Spleen (tissue), 11 donors: ENCODE measurements around the gene MFSD1. TPM values are rescaled to one million over a fixed set of nuclear protein-coding genes. Genes with fewer than 3 reads are reported as not detected.

Experiments used
- DNase-seq: peaks from one replicate; pipeline ENCODE4 v3.0.0-alpha.2; 2020
- H3K27ac ChIP-seq, 8 donors: fragments of 200-600 bp; sonication (generic) in 7 of 8; 1 replicate in 4 of 8; 2 replicates in 4 of 8; pipeline versions ENCODE4 v1.5.0 to v1.8.0; 2016 to 2021; ENCODE audit warnings: inconsistent platforms in 4 of 8, mild to moderate bottlenecking in 4 of 8, moderate library complexity in 1 of 8
- H3K27me3 ChIP-seq, 7 donors: fragments of 200-600 bp; sonication (generic) in 6 of 7; replicated peaks in 1 of 7; 1 replicate in 4 of 7; 2 replicates in 3 of 7; pipeline versions ENCODE4 v1.5.0 to v1.8.0; 2016 to 2021; ENCODE audit warnings: inconsistent platforms in 3 of 7, mild to moderate bottlenecking in 1 of 7
- H3K36me3 ChIP-seq, 6 donors: fragments of 200-600 bp; sonication (generic) in 5 of 6; 1 replicate in 4 of 6; 2 replicates in 2 of 6; pipeline versions ENCODE4 v1.5.0 to v1.8.0; 2016 to 2021; ENCODE audit warnings: inconsistent platforms in 2 of 6
- H3K4me1 ChIP-seq, 6 donors: fragments of 200-600 bp; sonication (generic) in 5 of 6; 1 replicate in 3 of 6; 2 replicates in 3 of 6; pipeline versions ENCODE4 v1.5.0 to v1.8.0; 2016 to 2021; ENCODE audit warnings: inconsistent platforms in 3 of 6
- H3K4me3 ChIP-seq, 8 donors: fragments of 200-600 bp; sonication (generic) in 7 of 8; 1 replicate in 4 of 8; 2 replicates in 4 of 8; pipeline versions ENCODE4 v1.5.0 to v1.8.0; 2016 to 2021; ENCODE audit warnings: inconsistent platforms in 4 of 8, mild to moderate bottlenecking in 4 of 8, moderate library complexity in 2 of 8
- H3K9me3 ChIP-seq, 8 donors: fragments of 200-600 bp; sonication (generic) in 7 of 8; 1 replicate in 4 of 8; 2 replicates in 4 of 8; pipeline versions ENCODE4 v1.5.0 to v1.8.0; 2016 to 2021; ENCODE audit warnings: inconsistent platforms in 4 of 8
- POLR2A ChIP-seq, 3 donors: fragments of 450-650 bp; IDR thresholded peaks; one replicate each; pipeline ENCODE4 v1.5.1; 2017; ENCODE audit warnings: antibody characterized with exemption in 3 of 3, mild to moderate bottlenecking in 1 of 3
- POLR2AphosphoS5 ChIP-seq, 3 donors: sonication (generic); formaldehyde crosslinking; IDR thresholded peaks; one replicate each; pipeline ENCODE4 v1.5.1; 2017; ENCODE audit warnings: antibody characterized with exemption in 3 of 3
- WGBS, 5 donors: extraction: QIAGEN DNeasy Blood & Tissue Kit in 3 of 5; methylation state at CpG; one replicate each; pipeline versions ENCODE4 v1.1.5 to v1.1.7; 2013 to 2018; 5-methylcytosine and 5-hydroxymethylcytosine counted together
- intact Hi-C: fragments of 100-400 bp; cut with DNase I; formaldehyde crosslinking; loops from one replicate; pipeline ENCODE4 v1.15.0; 2023; ENCODE audit warnings: low total_unique reads
- polyA plus RNA-seq, 3 donors: library from polyadenylated mRNA; stranded (reverse); fragments of 200-250 nt; gene quantifications; one replicate each; pipeline ENCODE4 v1.2.1, GENCODE V29; 2013
- total RNA-seq, 7 donors: library from RNA; depleted of rRNA in 3 of 7; stranded (reverse); fragments of >200 nt in 3 of 7; fragmentation: NEBNext Ultra II Directional in 4 of 7; extraction: Animal tissue kit (Norgen Biotek cat#: 25700) in 4 of 7; gene quantifications; one replicate each; pipeline versions ENCODE4 v1.1.0 to v1.2.1, GENCODE V29; 2016 to 2021
- TF ChIP-seq, protein P1 (sequence below), 11 experiments: fragments of 200-600 bp in 7 of 11; fragments of 450-650 bp in 4 of 11; sonication (generic) in 4 of 11; IDR thresholded peaks in 8 of 11; conservative IDR thresholded peaks in 3 of 11; 1 replicate in 7 of 11; 2 replicates in 4 of 11; pipeline versions ENCODE4 v1.4.0 to v1.8.0; 2016 to 2021; ENCODE audit warnings: antibody characterized with exemption in 11 of 11, inconsistent platforms in 4 of 11, mild to moderate bottlenecking in 1 of 11
- donor health status: healthy with polysubstance abuse.
- donor health status: DM: no; HTN: no; CAD: no; lungs with moderate emphysema.
- donor health status: DM: no; HTN: no; CAD: no.
- donor health status: Bipolar disorder and iron deficiency.
- donor health status: healthy.
- donor health status: DM: no; HTN: no; CAD: no.
- donor health status: DM: yes; HTN: yes; CAD: no.

Gene MFSD1
- total and polyA plus RNA-seq, 10 donors, result 34.5 to 155 (median 110) TPM

DNA sequence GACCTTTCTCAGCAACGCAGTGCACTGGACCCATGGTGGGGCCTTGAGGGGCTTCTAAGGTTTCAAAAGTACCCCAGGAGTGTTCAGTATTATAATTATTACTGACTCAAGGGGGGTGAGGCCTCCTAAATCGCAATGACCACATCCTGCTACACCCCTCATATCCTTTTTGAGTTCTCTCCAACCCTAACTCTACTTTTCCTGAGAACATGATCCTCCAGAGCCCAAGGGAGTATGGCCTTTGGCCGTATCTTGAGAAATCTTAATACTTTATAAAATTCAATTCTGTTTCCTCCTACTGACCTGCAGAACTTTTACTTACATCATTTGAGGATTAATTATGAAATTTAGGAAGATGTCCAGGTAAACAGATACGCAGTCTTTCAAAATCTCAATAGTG lies 39.2 kb upstream of the MFSD1 start:
- Histone ChIP-seq H3K27ac (no peak overlapping the region), H3K4me1 (peaks cover 0 to 2% (median 0%) of the 10 kb centered on the region in 6 donors), H3K27me3 (no peaks in the 10 kb centered on the region), H3K9me3 (no peaks in the 10 kb centered on the region), H3K36me3 (peaks cover 0 to 7% (median 0%) of the 10 kb centered on the region in 6 donors), H3K4me3 (no peak overlapping the region)
- TF ChIP-seq POLR2A (IDR thresholded peaks at IDR 0.05) (no peak), POLR2AphosphoS5 (IDR thresholded peaks at IDR 0.05) (no peak)
- TF ChIP-seq, protein P1, sequence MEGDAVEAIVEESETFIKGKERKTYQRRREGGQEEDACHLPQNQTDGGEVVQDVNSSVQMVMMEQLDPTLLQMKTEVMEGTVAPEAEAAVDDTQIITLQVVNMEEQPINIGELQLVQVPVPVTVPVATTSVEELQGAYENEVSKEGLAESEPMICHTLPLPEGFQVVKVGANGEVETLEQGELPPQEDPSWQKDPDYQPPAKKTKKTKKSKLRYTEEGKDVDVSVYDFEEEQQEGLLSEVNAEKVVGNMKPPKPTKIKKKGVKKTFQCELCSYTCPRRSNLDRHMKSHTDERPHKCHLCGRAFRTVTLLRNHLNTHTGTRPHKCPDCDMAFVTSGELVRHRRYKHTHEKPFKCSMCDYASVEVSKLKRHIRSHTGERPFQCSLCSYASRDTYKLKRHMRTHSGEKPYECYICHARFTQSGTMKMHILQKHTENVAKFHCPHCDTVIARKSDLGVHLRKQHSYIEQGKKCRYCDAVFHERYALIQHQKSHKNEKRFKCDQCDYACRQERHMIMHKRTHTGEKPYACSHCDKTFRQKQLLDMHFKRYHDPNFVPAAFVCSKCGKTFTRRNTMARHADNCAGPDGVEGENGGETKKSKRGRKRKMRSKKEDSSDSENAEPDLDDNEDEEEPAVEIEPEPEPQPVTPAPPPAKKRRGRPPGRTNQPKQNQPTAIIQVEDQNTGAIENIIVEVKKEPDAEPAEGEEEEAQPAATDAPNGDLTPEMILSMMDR (IDR thresholded peaks at IDR 0.05 in 8 of 11, conservative IDR thresholded peaks at IDR 0.05 in 3 of 11), result no peak
- no peak for DNase-seq
- intact Hi-C loops, result no loop called here
- 66 to 84% (median 72%) methylated on average over 4 of the region's 4 CpGs for WGBS, 5 donors

DNA sequence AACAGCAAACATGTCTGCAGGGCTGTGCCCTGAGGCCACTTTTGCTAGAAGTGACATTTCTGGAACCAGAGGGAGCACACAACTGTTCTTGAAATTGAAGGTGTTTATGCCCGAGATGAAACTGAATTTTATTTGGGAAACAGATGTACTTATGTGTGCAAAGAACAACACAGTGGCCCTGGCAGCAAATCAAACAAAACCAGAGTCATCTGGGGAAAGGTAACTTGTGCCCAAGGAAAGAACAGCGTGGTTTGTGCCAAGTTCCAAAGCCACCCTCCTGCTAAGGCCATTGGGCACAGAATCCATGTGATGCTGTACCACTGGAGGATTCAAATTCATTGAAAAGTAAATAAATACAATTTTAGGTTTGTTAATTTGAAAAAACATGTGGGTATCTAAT lies 38.4 kb upstream of the MFSD1 start:
- Histone ChIP-seq H3K9me3 (no peaks in the 10 kb centered on the region), H3K36me3 (peaks cover 0 to 7% (median 0%) of the 10 kb centered on the region in 6 donors), H3K27me3 (no peaks in the 10 kb centered on the region), H3K27ac (no peak overlapping the region), H3K4me1 (peaks cover 0 to 9% (median under 1%) of the 10 kb centered on the region in 6 donors), H3K4me3 (no peak overlapping the region)
- WGBS, 5 donors, result 78 to 88% (median 87%) methylated on average over 2 of the region's 2 CpGs
- TF ChIP-seq POLR2AphosphoS5 (IDR thresholded peaks at IDR 0.05) (no peak), POLR2A (IDR thresholded peaks at IDR 0.05) (no peak)
- TF ChIP-seq, protein P1 (IDR thresholded peaks at IDR 0.05 in 8 of 11, conservative IDR thresholded peaks at IDR 0.05 in 3 of 11), result no peak
- DNase-seq, result no peak
- intact Hi-C loops, result no loop called here

DNA sequence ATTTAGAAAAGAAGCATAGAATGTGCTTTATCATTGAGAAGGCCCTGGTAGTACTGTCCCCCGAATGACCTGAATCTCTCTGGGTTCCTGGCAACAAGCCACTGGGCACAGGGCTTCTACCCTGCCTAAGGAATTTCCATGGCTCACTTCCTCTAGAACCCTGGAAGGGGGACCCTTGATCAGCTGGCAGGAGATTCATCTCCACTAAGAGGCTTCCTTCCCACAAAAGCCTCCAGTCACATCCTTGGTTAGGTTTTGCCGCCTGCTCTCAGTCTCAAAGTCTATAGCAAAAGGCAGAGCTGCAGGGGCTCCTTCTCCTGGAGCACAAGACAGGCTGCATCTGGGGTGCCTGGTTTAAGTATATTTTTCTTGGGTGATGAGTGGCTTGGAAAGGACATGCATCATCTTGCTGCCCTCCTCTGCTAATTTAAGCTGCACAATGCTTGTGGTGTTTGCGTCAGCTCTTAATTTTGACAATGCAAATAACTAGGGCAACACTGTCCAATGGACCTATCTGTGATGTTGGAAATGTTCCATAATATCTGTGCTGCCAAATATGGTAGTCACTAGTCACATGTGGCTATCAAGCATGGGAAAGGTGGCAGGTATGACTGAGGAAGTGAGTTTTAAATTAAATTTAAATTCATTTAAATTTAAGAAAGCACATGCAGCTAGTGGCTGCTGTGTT lies 36.2 kb upstream of the MFSD1 start:
- Histone ChIP-seq H3K9me3 (no peaks in the 10 kb centered on the region), H3K4me3 (no peak overlapping the region), H3K4me1 (peaks cover 0 to 11% (median 2%) of the 10 kb centered on the region in 6 donors), H3K36me3 (no peaks in the 10 kb centered on the region), H3K27me3 (no peaks in the 10 kb centered on the region), H3K27ac (no peak overlapping the region)
- WGBS, 5 donors, result 75 to 92% (median 80%) methylated on average over 3 of the region's 3 CpGs
- TF ChIP-seq POLR2A (IDR thresholded peaks at IDR 0.05) (no peak), POLR2AphosphoS5 (IDR thresholded peaks at IDR 0.05) (no peak)
- TF ChIP-seq, protein P1 (IDR thresholded peaks at IDR 0.05 in 8 of 11, conservative IDR thresholded peaks at IDR 0.05 in 3 of 11), result no peak
- intact Hi-C loops, result no loop called here
- DNase-seq, result no peak

DNA sequence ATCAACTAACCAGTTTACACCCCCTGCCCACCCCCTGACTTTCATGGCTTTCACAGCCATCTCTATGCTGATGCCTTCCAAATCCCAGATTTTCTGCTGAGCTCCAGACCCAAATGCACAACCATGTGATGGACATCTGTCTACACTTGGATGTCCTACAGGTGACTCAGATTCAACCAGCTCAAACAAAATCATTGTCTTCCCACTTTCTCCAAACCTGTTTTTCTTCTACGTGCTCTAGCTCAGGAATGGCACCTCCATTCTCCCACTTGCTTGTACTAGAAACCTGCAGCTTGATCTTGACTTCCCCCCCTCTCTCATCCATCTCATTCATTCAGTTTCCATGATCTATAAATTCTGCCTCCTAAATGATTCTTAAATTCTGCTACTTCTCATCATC lies 35.5 kb upstream of the MFSD1 start:
- Histone ChIP-seq H3K27ac (no peak overlapping the region), H3K9me3 (no peaks in the 10 kb centered on the region), H3K4me1 (peaks cover 0 to 11% (median 2%) of the 10 kb centered on the region in 6 donors), H3K27me3 (no peaks in the 10 kb centered on the region), H3K36me3 (no peaks in the 10 kb centered on the region), H3K4me3 (no peak overlapping the region)
- no peak for DNase-seq
- 82 to 100% (median 96%) methylated on average over 1 of the region's 1 CpG for WGBS, 5 donors
- TF ChIP-seq, protein P1 (IDR thresholded peaks at IDR 0.05 in 8 of 11, conservative IDR thresholded peaks at IDR 0.05 in 3 of 11), result no peak
- TF ChIP-seq POLR2AphosphoS5 (IDR thresholded peaks at IDR 0.05) (no peak), POLR2A (IDR thresholded peaks at IDR 0.05) (no peak)
- intact Hi-C loops, result no loop called here
